BLaER1 treated with 17β-estradiol and CSF1 and Interleukin-3, amounts not matched to agents 10 nM and 100 nM (cell line): Measurements from ENCODE around the gene KY.

Experiments
- H3K27ac ChIP-seq, 11 experiments: shearing (Covaris generic); formaldehyde crosslinking; 2 replicates each; pipeline ENCODE4 v1.8.1; 2022
- H3K27me3 ChIP-seq, 11 experiments: shearing (Covaris generic); formaldehyde crosslinking; 2 replicates each; pipeline ENCODE4 v1.8.1; 2022
- H3K36me3 ChIP-seq, 11 experiments: shearing (Covaris generic); formaldehyde crosslinking; 2 replicates each; pipeline ENCODE4 v1.8.1; 2022
- H3K4me1 ChIP-seq, 10 experiments: shearing (Covaris generic); formaldehyde crosslinking; 2 replicates each; pipeline ENCODE4 v1.8.1; 2022
- H3K4me2 ChIP-seq, 11 experiments: shearing (Covaris generic); formaldehyde crosslinking; 2 replicates each; pipeline ENCODE4 v1.8.1; 2022
- H3K4me3 ChIP-seq, 10 experiments: shearing (Covaris generic); formaldehyde crosslinking; 2 replicates each; pipeline ENCODE4 v1.8.1; 2022
- H3K9ac ChIP-seq, 11 experiments: shearing (Covaris generic); formaldehyde crosslinking; 2 replicates each; pipeline ENCODE4 v1.8.1; 2022
- H3K9me3 ChIP-seq, 11 experiments: shearing (Covaris generic); formaldehyde crosslinking; replicated peaks in 1 of 11; 2 replicates each; pipeline ENCODE4 v1.8.1; 2022
- H4K20me1 ChIP-seq, 11 experiments: shearing (Covaris generic); formaldehyde crosslinking; 2 replicates each; pipeline ENCODE4 v1.8.1; 2022
- Cebpa-rat ChIP-seq, 11 experiments: shearing (Covaris generic); IDR thresholded peaks; 2 replicates each; pipeline ENCODE4 v1.8.1; 2022

KY gene

DNA sequence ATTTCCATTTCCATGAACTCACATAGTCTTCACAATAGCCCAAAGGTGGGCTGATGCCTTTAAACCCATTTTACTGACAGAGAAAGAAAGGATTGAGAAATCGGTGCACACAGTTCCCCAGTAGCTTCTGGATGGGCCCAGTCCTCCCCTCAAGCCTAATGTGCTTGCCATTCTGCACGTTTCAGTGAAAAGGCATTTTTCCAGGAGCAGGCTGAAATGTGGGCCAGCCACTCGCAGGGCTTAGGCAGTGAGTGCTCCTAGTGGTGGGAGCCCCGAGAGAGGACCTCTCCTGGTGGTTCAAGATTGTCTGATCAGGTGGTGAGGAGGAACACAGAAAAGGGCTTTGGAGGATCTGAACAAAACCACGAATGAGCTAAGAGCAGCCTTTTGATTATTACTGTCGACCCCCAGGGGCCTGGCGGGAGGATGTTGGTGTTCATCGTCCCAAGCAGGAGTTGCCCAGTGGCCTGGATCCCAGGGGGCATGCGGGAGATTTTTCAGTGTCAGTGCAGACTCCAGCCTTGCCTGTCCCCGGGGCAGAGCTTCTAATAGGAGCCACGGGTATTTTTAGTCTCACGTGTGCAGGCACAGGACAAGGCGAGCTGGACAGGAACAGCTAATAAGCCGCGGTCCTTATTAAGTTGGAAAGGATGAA lies 8.7 kb upstream of the KY start:
- no peak overlapping the region for H3K4me3 ChIP-seq

DNA sequence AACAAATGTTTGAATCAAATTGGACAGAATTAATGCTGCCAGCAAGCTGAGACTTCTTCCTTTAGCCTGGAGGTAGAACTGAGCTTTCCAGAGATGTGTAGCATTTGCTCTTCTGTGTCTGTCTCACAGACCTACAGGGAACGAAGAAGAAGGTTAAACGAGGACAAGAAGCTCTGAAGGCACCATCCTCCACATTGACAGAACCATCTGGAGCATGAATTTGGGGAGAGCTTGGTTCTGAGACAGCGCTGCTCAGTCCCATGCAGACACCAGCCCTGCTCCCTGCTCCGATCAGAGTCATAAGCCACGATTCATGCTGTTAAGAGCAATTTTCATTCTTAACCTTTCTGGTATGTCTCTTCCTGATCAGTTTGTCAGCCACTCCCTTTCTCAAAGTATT lies 7.7 kb upstream of the KY start:
- peaks cover 0 to 6% (median 0%) of the 10 kb centered on the region in 11 experiments; a peak in 2 of 22 replicates for H3K9me3 ChIP-seq
- no peaks in the 10 kb centered on the region; a peak in 2 of 22 replicates for H4K20me1 ChIP-seq
- no peak overlapping the region for H3K9ac ChIP-seq
- H3K27me3 ChIP-seq: 0 out of 22 replicates have a peak, but pooled peaks cover 0 to 3% (median 0%) of the 10 kb centered on the region in 11 experiments
- no peak overlapping the region for H3K27ac ChIP-seq
- H3K36me3 ChIP-seq: no peaks in the 10 kb centered on the region
- H3K4me1 ChIP-seq: peaks cover 0 to 26% (median 16%) of the 10 kb centered on the region in 10 experiments; a peak in 14 of 20 replicates
- H3K4me3 ChIP-seq: no peak overlapping the region
- 0 out of 22 replicates have a peak overlapping the region, but pooled peaks of 2 of the 11 experiments have one; percentile 55 to 69 for H3K4me2 ChIP-seq
- TF ChIP-seq Cebpa-rat (IDR thresholded peaks at IDR 0.05): no peak

More for the DNA sequence above, 8.7 kb upstream of the KY start:
- no peak overlapping the region for H3K9ac ChIP-seq
- H3K4me2 ChIP-seq: peak overlapping the region in 9 of 11 experiments; percentile 2 to 69 (median 55); a peak in 16 of 22 replicates
- no peak for TF ChIP-seq Cebpa-rat (IDR thresholded peaks at IDR 0.05)
- H3K4me1 ChIP-seq: peaks cover 0 to 27% (median 17%) of the 10 kb centered on the region in 10 experiments; a peak in 14 of 20 replicates
- H3K9me3 ChIP-seq: peaks cover 0 to 6% (median 0%) of the 10 kb centered on the region in 11 experiments; a peak in 2 of 22 replicates
- H3K36me3 ChIP-seq: no peaks in the 10 kb centered on the region
- H3K27me3 ChIP-seq: 0 out of 22 replicates have a peak, but pooled peaks cover 0 to 3% (median 0%) of the 10 kb centered on the region in 11 experiments
- H3K27ac ChIP-seq: no peak overlapping the region
- H4K20me1 ChIP-seq: peaks cover 0 to 3% (median 0%) of the 10 kb centered on the region in 11 experiments; a peak in 3 of 22 replicates

DNA sequence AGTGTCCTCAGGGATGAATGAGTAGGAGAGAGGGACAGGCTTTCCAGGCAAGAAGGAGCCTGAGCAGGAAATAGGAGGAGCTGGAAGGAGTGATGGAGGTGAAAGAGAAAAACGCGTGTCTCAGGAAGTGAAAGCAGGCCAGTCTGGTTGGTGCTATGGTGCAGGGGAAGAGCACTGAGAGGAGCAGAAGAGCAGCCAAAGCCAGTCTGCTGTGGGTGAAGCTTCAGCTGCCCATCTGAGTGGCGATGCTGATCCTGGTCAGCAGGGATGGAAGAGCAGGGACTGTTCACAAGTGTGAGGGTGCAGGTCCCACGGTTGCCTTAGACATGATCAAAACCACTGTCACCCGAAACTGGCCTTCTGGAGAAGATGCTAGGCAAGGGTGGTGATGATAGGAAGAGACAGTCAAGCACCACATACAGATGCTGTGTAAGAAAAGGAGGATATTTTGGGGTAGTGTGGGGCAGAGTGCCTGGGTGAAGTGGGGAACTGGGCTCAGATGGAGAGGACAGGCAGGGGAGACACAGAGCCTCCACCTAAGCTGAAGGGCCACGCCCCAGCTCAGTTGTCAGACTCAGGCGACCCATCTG lies 5.5 kb upstream of the KY start:
- Histone ChIP-seq H3K36me3 (no peaks in the 10 kb centered on the region), H3K4me1 (peaks cover 0 to 18% (median 14%) of the 10 kb centered on the region in 10 experiments; a peak in 14 of 20 replicates), H4K20me1 (no peaks in the 10 kb centered on the region; a peak in 2 of 22 replicates), H3K27ac (no peak overlapping the region), H3K27me3 (0 out of 22 replicates have a peak, but pooled peaks cover 0 to 3% (median 0%) of the 10 kb centered on the region in 11 experiments), H3K9me3 (no peaks in the 10 kb centered on the region; a peak in 1 of 22 replicates), H3K4me3 (no peak overlapping the region), H3K9ac (no peak overlapping the region), H3K4me2 (no peak overlapping the region)
- TF ChIP-seq Cebpa-rat (IDR thresholded peaks at IDR 0.05): no peak

DNA sequence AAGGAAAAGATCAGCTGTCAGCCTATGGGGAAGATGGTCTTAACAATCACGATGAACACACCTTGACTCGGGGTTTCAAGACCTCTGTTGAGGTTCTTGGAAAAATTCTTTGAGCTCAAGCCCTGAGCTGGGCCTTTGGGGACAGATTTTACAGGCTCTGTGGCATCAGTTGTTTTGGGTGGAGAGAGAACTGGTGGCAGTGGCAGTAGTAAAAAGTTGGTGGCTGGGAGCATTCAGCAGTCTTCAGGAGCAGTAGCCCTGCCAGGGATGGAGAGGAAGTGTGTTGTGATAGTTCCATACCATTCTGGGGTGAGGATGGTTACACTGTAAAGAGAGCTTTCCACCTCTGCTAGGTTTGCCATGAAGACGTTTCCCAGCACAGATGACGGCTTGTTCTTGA lies 4.9 kb upstream of the KY start:
- no peak overlapping the region for H3K27ac ChIP-seq
- no peaks in the 10 kb centered on the region for H3K36me3 ChIP-seq
- peaks cover 0 to 18% (median 14%) of the 10 kb centered on the region in 10 experiments; a peak in 14 of 20 replicates for H3K4me1 ChIP-seq
- H3K9ac ChIP-seq: no peak overlapping the region
- H4K20me1 ChIP-seq: no peaks in the 10 kb centered on the region; a peak in 2 of 22 replicates
- no peak overlapping the region for H3K4me2 ChIP-seq
- peaks cover 0 to 5% (median 3%) of the 10 kb centered on the region in 11 experiments; a peak in 4 of 22 replicates for H3K9me3 ChIP-seq
- no peak overlapping the region for H3K4me3 ChIP-seq
- TF ChIP-seq Cebpa-rat (IDR thresholded peaks at IDR 0.05): no peak
- 0 out of 22 replicates have a peak, but pooled peaks cover 0 to 3% (median 0%) of the 10 kb centered on the region in 11 experiments for H3K27me3 ChIP-seq

DNA sequence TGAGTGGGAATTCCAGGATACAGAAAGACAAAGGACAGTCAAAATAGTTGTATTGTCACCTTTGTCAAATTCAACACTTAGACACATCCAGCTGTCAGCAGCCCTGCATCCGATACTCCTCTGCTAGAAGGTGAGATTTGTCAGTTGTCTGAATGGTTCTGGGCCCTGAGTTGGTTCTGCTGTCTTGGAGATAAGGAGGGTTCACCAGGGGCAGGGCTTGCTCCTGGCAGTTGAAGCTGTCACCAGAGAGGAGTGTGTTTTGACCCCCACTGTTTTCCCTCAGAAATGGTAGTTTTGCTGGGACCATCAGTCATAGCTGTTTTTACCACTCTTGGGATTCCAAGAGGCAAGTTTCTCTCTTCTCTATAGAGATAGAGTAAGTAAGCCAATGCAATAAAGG lies 3.2 kb upstream of the KY start:
- Histone ChIP-seq H3K4me2 (no peak overlapping the region), H3K4me1 (peaks cover 0 to 5% (median 2%) of the 10 kb centered on the region in 10 experiments; a peak in 11 of 20 replicates), H3K9me3 (peaks cover 0 to 9% (median 3%) of the 10 kb centered on the region in 11 experiments; a peak in 5 of 22 replicates), H3K9ac (no peak overlapping the region), H3K4me3 (no peak overlapping the region), H4K20me1 (no peaks in the 10 kb centered on the region; a peak in 2 of 22 replicates), H3K27me3 (no peaks in the 10 kb centered on the region), H3K36me3 (no peaks in the 10 kb centered on the region), H3K27ac (no peak overlapping the region)
- no peak for TF ChIP-seq Cebpa-rat (IDR thresholded peaks at IDR 0.05)

DNA sequence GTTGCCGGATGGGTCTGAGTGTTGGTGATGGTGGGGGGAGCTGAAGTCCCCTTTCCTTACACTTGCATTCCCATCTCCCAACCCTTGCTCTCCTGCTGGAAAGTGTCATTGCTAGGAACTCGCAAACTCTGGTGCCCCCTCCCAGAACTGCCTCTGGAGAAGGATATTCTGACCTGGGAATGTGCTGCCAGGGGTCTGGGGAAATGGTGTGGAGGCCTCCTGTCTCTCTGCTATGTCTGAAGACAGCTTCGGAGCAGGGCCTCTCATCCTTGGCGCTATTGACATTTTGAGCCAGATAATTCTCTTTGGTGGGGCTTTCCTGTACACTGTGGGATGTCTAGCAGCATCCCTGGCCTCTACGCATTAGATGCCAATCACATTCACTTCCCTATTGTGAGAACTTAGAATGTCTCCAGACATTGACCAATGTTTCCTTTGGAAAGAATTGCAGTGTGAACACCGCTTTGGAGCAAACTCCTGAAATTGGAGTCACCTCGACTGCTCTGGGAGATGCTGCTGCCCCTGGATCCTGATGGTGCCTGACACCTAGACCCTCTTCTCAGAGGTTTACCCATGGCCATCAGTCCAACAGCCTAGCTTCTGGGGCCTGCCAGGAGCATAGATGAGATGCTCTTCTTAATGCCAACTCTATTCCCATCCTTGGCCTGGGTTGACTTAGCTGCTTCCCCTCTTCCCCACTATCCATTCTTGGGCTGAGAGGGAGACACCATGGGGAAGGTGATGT lies 2.2 kb upstream of the KY start:
- TF ChIP-seq Cebpa-rat (IDR thresholded peaks at IDR 0.05): no peak
- no peak overlapping the region for H3K9ac ChIP-seq
- H3K4me2 ChIP-seq: no peak overlapping the region
- H3K36me3 ChIP-seq: no peaks in the 10 kb centered on the region
- no peak overlapping the region for H3K27ac ChIP-seq
- no peaks in the 10 kb centered on the region for H3K4me1 ChIP-seq
- no peaks in the 10 kb centered on the region for H3K27me3 ChIP-seq
- no peak overlapping the region for H3K4me3 ChIP-seq
- H4K20me1 ChIP-seq: no peaks in the 10 kb centered on the region
- H3K9me3 ChIP-seq: peaks cover 0 to 9% (median 3%) of the 10 kb centered on the region in 11 experiments; a peak in 5 of 22 replicates

DNA sequence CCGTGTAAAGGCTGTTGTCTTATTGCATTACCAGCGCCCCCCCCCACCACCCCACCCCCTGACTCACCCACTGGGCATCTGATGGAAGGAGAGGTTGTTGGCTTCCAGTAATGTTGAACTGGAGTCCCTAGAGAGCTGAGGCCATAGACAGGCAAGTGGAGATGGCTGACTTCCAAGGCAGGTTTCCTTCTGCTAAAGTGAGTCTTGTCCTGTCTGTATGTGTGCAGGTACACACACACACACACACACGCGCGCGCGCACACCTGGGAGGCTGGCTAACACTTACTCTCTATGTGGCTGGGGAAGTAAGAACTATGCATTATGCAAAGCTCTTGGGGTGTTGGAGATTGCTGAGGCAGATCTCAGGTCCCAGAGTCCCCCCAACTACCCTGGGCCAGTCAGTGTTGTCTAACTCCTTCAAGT lies 1.6 kb upstream of the KY start:
- no peaks in the 10 kb centered on the region for H3K4me1 ChIP-seq
- no peak for TF ChIP-seq Cebpa-rat (IDR thresholded peaks at IDR 0.05)
- no peak overlapping the region for H3K4me3 ChIP-seq
- no peaks in the 10 kb centered on the region for H3K27me3 ChIP-seq
- H3K27ac ChIP-seq: no peak overlapping the region
- no peak overlapping the region for H3K4me2 ChIP-seq
- H3K9ac ChIP-seq: no peak overlapping the region
- no peaks in the 10 kb centered on the region for H3K36me3 ChIP-seq
- peaks cover 0 to 9% (median 3%) of the 10 kb centered on the region in 11 experiments; a peak in 5 of 22 replicates for H3K9me3 ChIP-seq
- H4K20me1 ChIP-seq: no peaks in the 10 kb centered on the region

DNA sequence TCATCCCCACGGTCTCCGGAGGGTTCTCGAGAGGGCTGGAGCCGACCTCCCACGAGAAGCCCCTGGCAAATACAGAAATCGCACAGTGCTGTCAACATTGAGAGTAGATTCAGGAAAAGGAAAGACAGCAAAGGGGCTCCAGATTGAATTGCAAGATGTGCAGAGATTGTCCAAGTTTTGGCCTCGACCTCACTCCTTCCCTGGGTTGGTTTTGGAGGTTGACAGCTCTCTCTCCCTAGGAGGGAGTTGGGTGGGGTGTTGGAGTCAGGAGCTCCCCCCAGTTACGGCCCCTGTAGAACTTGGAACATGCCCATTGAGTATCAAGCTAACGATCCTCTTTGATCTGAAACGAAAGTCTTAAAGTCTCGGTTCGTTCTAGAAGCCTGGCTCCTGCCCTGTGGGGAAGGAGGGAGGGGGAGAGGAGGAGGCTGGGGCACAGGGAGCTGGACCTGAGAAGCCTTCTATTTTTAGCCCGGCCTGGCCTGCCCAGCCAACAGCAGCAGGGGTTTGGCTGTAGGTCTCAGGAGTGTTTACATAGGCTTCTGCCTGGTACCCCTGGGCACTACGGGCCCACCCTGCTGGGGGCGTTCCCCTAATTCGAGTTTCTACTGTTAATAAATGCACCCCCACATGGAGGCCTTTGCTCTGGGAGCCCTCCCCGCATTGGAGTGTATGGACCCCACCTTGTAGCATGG lies 672 bp upstream of the KY start:
- no peaks in the 10 kb centered on the region for H3K27me3 ChIP-seq
- no peak overlapping the region for H3K9ac ChIP-seq
- H3K36me3 ChIP-seq: no peaks in the 10 kb centered on the region
- TF ChIP-seq Cebpa-rat (IDR thresholded peaks at IDR 0.05): no peak
- no peaks in the 10 kb centered on the region for H3K4me1 ChIP-seq
- no peak overlapping the region for H3K27ac ChIP-seq
- no peak overlapping the region for H3K4me3 ChIP-seq
- H3K9me3 ChIP-seq: peaks cover 0 to 9% (median 3%) of the 10 kb centered on the region in 11 experiments; a peak in 5 of 22 replicates
- no peak overlapping the region for H3K4me2 ChIP-seq
- no peaks in the 10 kb centered on the region for H4K20me1 ChIP-seq
